HEK293 (cell line): ENCODE measurements around the gene DEF6.

Experiments
- CTCF ChIA-PET: fragments of 350-600 bp; formaldehyde crosslinking; extraction: SDS; loops from one replicate; lab custom pipeline; 2021; ENCODE audit warnings: antibody characterized with exemption; lab: Yijun Ruan, JAX
- POLR2A ChIA-PET: fragments of 300-600 bp; formaldehyde crosslinking; extraction: SDS; loops from one replicate; lab custom pipeline; 2020; ENCODE audit warnings: antibody characterized with exemption, inconsistent platforms; lab: Yijun Ruan, JAX
- H3K27ac ChIP-seq: fragments of 200-500 bp; sonication (Bioruptor generic); 2 replicates; pipeline ENCODE4 v1.5.1; 2014; ENCODE audit warnings: low read depth, low read length, control low read depth, inconsistent platforms; ENCODE audit errors: extremely low read depth
- H3K36me3 ChIP-seq, 2 experiments: fragments of 200-500 bp in 1 of 2; sonication (Bioruptor generic) in 1 of 2; 1 replicate in 1 of 2; 2 replicates in 1 of 2; pipeline ENCODE4 v1.5.1; 2014 to 2017; ENCODE audit warnings: inconsistent platforms in 2 of 2, low read length in 2 of 2; ENCODE audit not compliant: control insufficient read depth in 2 of 2, insufficient read depth in 1 of 2
- H3K4me1 ChIP-seq: fragments of 200-500 bp; sonication (Bioruptor generic); 2 replicates; pipeline ENCODE4 v1.5.1; 2014; ENCODE audit warnings: mild to moderate bottlenecking, low read length, inconsistent platforms; ENCODE audit not compliant: control insufficient read depth, insufficient read depth
- H3K4me3 ChIP-seq: 2 replicates; pipeline ENCODE4 v1.5.1; 2011; ENCODE audit warnings: low read depth, mild to moderate bottlenecking, control low read depth, low read length, moderate library complexity
- H3K9me3 ChIP-seq: fragments of 200-500 bp; sonication (Bioruptor generic); 2 replicates; pipeline ENCODE4 v1.5.1; 2014; ENCODE audit warnings: low read depth, low read length, inconsistent platforms; ENCODE audit not compliant: control insufficient read depth, insufficient read depth
- GLIS2 ChIP-seq: fragments of 450-650 bp; formaldehyde crosslinking; IDR thresholded peaks from 2 replicates; pipeline ENCODE4 v1.5.1; 2016; ENCODE audit warnings: missing biosample characterization, missing genetic modification characterization
- KLF1 ChIP-seq: fragments of 450-650 bp; formaldehyde crosslinking; IDR thresholded peaks from 2 replicates; pipeline ENCODE4 v1.5.1; 2016; ENCODE audit warnings: missing biosample characterization, missing genetic modification characterization
- KLF8 ChIP-seq: fragments of 450-650 bp; formaldehyde crosslinking; IDR thresholded peaks from 2 replicates; pipeline ENCODE4 v1.5.1; 2016; ENCODE audit warnings: missing biosample characterization, missing genetic modification characterization
- REPIN1 ChIP-seq: fragments of 450-650 bp; formaldehyde crosslinking; IDR thresholded peaks from 2 replicates; pipeline ENCODE4 v1.5.1; 2017; ENCODE audit warnings: missing biosample characterization, missing genetic modification characterization, low read depth
- TRIM28 ChIP-seq: IDR thresholded peaks from 2 replicates; pipeline ENCODE4 v1.6.1; 2011; ENCODE audit warnings: low read length, control low read depth, borderline replicate concordance
- YY1 ChIP-seq: fragments of 450-650 bp; formaldehyde crosslinking; IDR thresholded peaks from 2 replicates; pipeline ENCODE4 v1.5.1; 2018; ENCODE audit warnings: missing biosample characterization, missing genetic modification characterization
- YY2 ChIP-seq: fragments of 450-650 bp; formaldehyde crosslinking; IDR thresholded peaks from 2 replicates; pipeline ENCODE4 v1.5.1; 2016; ENCODE audit warnings: missing biosample characterization, missing genetic modification characterization
- ZFHX2 ChIP-seq: fragments of 450-650 bp; formaldehyde crosslinking; conservative IDR thresholded peaks from 2 replicates; pipeline ENCODE4 v1.5.1; 2016; ENCODE audit warnings: missing biosample characterization, missing genetic modification characterization
- ZNF133 ChIP-seq: fragments of 450-650 bp; formaldehyde crosslinking; IDR thresholded peaks from 2 replicates; pipeline ENCODE4 v1.5.1; 2016; ENCODE audit warnings: missing biosample characterization, missing genetic modification characterization
- ZNF155 ChIP-seq: fragments of 450-650 bp; formaldehyde crosslinking; IDR thresholded peaks from 2 replicates; pipeline ENCODE4 v1.5.1; 2016; ENCODE audit warnings: missing biosample characterization, missing genetic modification characterization
- ZNF169 ChIP-seq: fragments of 450-650 bp; formaldehyde crosslinking; IDR thresholded peaks from 2 replicates; pipeline ENCODE4 v1.5.1; 2016; ENCODE audit warnings: missing biosample characterization, missing genetic modification characterization
- ZNF433 ChIP-seq: fragments of 450-650 bp; formaldehyde crosslinking; IDR thresholded peaks from 2 replicates; pipeline ENCODE4 v1.5.1; 2016; ENCODE audit warnings: missing biosample characterization, missing genetic modification characterization, low read depth
- ZNF513 ChIP-seq: fragments of 450-650 bp; IDR thresholded peaks from 2 replicates; pipeline ENCODE4 v1.5.1; 2018; ENCODE audit warnings: missing biosample characterization, missing genetic modification characterization
- ZNF600 ChIP-seq: fragments of 450-650 bp; formaldehyde crosslinking; IDR thresholded peaks from 2 replicates; pipeline ENCODE4 v1.5.1; 2016; ENCODE audit warnings: missing biosample characterization, missing genetic modification characterization
- ZNF621 ChIP-seq: fragments of 450-650 bp; formaldehyde crosslinking; IDR thresholded peaks from 2 replicates; pipeline ENCODE4 v1.5.1; 2017; ENCODE audit warnings: missing biosample characterization, missing genetic modification characterization
- ZNF792 ChIP-seq: fragments of 450-650 bp; formaldehyde crosslinking; IDR thresholded peaks from 2 replicates; pipeline ENCODE4 v1.5.1; 2016; ENCODE audit warnings: missing biosample characterization, missing genetic modification characterization
- TF ChIP-seq, protein P1 (sequence below): fragments of 450-650 bp; formaldehyde crosslinking; IDR thresholded peaks from 2 replicates; pipeline ENCODE4 v1.5.1; 2016; ENCODE audit warnings: missing biosample characterization, missing genetic modification characterization
- TF ChIP-seq, protein P2 (sequence below): fragments of 450-650 bp; formaldehyde crosslinking; IDR thresholded peaks from 2 replicates; pipeline ENCODE4 v1.5.1; 2016; ENCODE audit warnings: missing biosample characterization, missing genetic modification characterization
- TF ChIP-seq, protein P3 (sequence below): fragments of 450-650 bp; formaldehyde crosslinking; IDR thresholded peaks from 2 replicates; pipeline ENCODE4 v1.5.1; 2016; ENCODE audit warnings: missing biosample characterization, missing genetic modification characterization
- TF ChIP-seq, protein P4 (sequence below): fragments of 450-650 bp; formaldehyde crosslinking; IDR thresholded peaks from 2 replicates; pipeline ENCODE4 v1.5.1; 2016; ENCODE audit warnings: missing biosample characterization, missing genetic modification characterization, low read depth
- TF ChIP-seq, protein P5 (sequence below): fragments of 450-650 bp; formaldehyde crosslinking; IDR thresholded peaks from 2 replicates; pipeline ENCODE4 v1.5.1; 2016; ENCODE audit warnings: missing biosample characterization, missing genetic modification characterization

The DEF6 gene

DNA sequence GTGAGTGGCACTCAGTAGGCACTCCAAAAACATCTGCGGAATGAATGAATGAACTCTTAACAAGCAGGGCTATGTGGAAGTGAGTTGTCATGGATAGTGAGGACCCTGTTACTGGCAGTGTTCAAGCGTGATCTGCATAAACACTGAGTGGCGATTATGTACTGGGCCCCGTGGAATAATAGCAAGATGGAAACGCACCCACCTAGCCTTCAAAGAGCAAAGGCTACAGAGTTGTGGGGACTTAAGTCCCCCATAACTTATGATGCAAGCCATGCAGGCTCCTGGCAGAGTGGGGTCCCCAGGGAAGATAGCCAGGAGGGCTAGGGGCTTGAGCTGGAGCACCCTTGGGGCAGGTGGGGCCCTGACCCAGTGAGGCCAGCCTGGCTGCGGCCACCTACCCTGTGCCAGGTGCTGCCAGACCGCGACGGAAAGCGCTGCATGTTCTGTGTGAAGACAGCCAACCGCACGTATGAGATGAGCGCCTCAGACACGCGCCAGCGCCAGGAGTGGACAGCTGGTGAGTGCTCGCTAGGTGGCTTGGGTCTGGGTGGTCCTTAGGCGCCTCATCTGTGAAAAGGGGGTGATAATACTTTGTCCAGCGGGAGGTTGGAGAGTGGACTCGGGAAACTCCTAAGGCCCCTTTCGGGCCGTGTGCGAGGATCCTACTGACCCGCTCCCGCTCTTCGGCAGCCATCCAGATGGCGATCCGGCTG is 20.0 kb downstream of the DEF6 start:
- Histone ChIP-seq H3K36me3 (peaks cover 0 to 13% of the 10 kb centered on the region in 2 experiments; a peak in 1 of 3 replicates), H3K4me3 (peak overlapping the region; percentile 63), H3K27ac (no peak overlapping the region; the same call in 1 of the 2 replicates), H3K9me3 (no peaks in the 10 kb centered on the region), H3K4me1 (no peaks in the 10 kb centered on the region)
- CTCF ChIA-PET = interaction anchor here (0.6 to 3.4 kb wide), 21 partner anchors 8 to 668 kb away, joined by 3 to 23 read pairs (median 4); partner anchors contain the start of gene PPARD
- POLR2A ChIA-PET = interaction anchor here (0.8 to 1.8 kb wide), 17 partner anchors 10 to 155 kb away, joined by 3 to 24 read pairs (median 4); partner anchors contain the start of genes FANCE and ZNF76
- 0 out of 2 replicates have a peak, but pooled peaks have one; percentile 8 for TF ChIP-seq GLIS2 (tag by site-specific recombination)
- TF ChIP-seq ZNF513 (tag by site-specific recombination) = no peak

DNA sequence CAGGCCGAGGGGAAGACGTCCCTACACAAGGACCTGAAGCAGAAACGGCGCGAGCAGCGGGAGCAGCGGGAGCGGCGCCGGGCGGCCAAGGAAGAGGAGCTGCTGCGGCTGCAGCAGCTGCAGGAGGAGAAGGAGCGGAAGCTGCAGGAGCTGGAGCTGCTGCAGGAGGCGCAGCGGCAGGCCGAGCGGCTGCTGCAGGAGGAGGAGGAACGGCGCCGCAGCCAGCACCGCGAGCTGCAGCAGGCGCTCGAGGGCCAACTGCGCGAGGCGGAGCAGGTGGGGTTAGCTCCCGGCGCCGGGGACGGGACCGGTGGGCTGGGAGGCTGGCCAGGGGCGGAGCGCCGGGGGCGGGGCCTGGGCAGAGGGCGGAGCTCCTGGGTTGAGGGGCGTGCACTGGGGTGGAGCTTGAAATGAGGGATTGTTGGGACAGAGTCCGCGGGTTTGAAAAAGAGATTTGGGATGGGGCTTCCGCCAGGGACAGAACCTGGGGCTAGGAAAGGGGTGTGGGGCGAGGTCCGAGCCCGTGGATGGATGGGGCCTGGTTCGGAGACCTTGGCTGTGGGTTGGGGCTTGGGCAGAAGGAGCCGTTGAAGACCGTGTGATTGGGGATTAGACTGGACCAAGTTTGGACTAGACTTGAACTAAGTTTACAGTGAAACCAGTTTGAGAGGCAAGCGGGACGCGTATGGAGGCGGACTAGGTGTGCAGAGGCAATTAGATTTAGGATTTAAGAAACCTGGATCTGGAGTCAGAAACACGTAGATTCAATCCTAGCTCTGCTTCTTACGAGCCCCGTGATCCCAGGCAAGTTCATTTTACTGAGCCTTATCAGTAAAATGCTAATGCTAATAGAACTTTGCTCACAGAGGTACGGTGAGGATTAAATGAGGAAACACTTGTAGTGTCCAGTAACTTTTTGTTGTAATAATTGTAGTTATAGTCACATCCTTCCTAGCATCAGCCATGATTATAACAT is 20.9 kb downstream of the DEF6 start:
- POLR2A ChIA-PET = interaction anchor here (0.5 to 1.8 kb wide), 21 partner anchors 9 to 154 kb away, joined by 3 to 24 read pairs (median 4); partner anchors contain the start of genes FANCE, PPARD and ZNF76
- Histone ChIP-seq H3K4me1 (no peaks in the 10 kb centered on the region), H3K36me3 (peaks cover 0 to 13% of the 10 kb centered on the region in 2 experiments; a peak in 1 of 3 replicates), H3K4me3 (peak overlapping the region; percentile 63), H3K27ac (peak overlapping the region; percentile 2; the same call in 1 of the 2 replicates), H3K9me3 (no peaks in the 10 kb centered on the region)
- CTCF ChIA-PET = interaction anchor here (0.5 to 2.5 kb wide), 17 partner anchors 9 to 669 kb away, joined by 3 to 13 read pairs (median 3); partner anchors contain the start of gene PPARD
- TF ChIP-seq ZNF621 (tag by site-specific recombination) (no peak), YY1 (no peak), KLF1 (tag by site-specific recombination) (peak; percentile 52), ZNF600 (tag by site-specific recombination) (peak; percentile 100), ZFHX2 (tag by site-specific recombination) (peak; percentile 29; the same call in 1 of the 2 replicates), ZNF133 (tag by site-specific recombination) (no peak), YY2 (tag by site-specific recombination) (no peak), ZNF433 (no peak), ZNF792 (tag by site-specific recombination) (0 out of 2 replicates have a peak, but pooled peaks have one; percentile 16), ZNF169 (tag by site-specific recombination) (no peak), ZNF155 (tag by site-specific recombination) (no peak), KLF8 (tag by site-specific recombination) (peak; percentile 93), REPIN1 (tag by site-specific recombination) (0 out of 2 replicates have a peak, but pooled peaks have one; percentile 2), TRIM28 (peak; percentile 24; the same call in 1 of the 2 replicates)
- TF ChIP-seq, protein P1, sequence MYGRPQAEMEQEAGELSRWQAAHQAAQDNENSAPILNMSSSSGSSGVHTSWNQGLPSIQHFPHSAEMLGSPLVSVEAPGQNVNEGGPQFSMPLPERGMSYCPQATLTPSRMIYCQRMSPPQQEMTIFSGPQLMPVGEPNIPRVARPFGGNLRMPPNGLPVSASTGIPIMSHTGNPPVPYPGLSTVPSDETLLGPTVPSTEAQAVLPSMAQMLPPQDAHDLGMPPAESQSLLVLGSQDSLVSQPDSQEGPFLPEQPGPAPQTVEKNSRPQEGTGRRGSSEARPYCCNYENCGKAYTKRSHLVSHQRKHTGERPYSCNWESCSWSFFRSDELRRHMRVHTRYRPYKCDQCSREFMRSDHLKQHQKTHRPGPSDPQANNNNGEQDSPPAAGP (tag by site-specific recombination) = peak; percentile 63
- TF ChIP-seq, protein P2, sequence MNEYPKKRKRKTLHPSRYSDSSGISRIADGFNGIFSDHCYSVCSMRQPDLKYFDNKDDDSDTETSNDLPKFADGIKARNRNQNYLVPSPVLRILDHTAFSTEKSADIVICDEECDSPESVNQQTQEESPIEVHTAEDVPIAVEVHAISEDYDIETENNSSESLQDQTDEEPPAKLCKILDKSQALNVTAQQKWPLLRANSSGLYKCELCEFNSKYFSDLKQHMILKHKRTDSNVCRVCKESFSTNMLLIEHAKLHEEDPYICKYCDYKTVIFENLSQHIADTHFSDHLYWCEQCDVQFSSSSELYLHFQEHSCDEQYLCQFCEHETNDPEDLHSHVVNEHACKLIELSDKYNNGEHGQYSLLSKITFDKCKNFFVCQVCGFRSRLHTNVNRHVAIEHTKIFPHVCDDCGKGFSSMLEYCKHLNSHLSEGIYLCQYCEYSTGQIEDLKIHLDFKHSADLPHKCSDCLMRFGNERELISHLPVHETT = no peak
- TF ChIP-seq, protein P3, sequence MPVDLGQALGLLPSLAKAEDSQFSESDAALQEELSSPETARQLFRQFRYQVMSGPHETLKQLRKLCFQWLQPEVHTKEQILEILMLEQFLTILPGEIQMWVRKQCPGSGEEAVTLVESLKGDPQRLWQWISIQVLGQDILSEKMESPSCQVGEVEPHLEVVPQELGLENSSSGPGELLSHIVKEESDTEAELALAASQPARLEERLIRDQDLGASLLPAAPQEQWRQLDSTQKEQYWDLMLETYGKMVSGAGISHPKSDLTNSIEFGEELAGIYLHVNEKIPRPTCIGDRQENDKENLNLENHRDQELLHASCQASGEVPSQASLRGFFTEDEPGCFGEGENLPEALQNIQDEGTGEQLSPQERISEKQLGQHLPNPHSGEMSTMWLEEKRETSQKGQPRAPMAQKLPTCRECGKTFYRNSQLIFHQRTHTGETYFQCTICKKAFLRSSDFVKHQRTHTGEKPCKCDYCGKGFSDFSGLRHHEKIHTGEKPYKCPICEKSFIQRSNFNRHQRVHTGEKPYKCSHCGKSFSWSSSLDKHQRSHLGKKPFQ (tag by site-specific recombination) = no peak
- TF ChIP-seq, protein P4, sequence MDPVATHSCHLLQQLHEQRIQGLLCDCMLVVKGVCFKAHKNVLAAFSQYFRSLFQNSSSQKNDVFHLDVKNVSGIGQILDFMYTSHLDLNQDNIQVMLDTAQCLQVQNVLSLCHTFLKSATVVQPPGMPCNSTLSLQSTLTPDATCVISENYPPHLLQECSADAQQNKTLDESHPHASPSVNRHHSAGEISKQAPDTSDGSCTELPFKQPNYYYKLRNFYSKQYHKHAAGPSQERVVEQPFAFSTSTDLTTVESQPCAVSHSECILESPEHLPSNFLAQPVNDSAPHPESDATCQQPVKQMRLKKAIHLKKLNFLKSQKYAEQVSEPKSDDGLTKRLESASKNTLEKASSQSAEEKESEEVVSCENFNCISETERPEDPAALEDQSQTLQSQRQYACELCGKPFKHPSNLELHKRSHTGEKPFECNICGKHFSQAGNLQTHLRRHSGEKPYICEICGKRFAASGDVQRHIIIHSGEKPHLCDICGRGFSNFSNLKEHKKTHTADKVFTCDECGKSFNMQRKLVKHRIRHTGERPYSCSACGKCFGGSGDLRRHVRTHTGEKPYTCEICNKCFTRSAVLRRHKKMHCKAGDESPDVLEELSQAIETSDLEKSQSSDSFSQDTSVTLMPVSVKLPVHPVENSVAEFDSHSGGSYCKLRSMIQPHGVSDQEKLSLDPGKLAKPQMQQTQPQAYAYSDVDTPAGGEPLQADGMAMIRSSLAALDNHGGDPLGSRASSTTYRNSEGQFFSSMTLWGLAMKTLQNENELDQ (tag by site-specific recombination) = no peak
- TF ChIP-seq, protein P5, sequence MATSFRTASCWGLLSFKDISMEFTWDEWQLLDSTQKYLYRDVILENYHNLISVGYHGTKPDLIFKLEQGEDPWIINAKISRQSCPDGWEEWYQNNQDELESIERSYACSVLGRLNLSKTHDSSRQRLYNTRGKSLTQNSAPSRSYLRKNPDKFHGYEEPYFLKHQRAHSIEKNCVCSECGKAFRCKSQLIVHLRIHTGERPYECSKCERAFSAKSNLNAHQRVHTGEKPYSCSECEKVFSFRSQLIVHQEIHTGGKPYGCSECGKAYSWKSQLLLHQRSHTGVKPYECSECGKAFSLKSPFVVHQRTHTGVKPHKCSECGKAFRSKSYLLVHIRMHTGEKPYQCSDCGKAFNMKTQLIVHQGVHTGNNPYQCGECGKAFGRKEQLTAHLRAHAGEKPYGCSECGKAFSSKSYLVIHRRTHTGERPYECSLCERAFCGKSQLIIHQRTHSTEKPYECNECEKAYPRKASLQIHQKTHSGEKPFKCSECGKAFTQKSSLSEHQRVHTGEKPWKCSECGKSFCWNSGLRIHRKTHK = no peak
